H1 (cell line): Measurements from ENCODE around the gene DPP10. TPM values are rescaled to one million over a fixed set of nuclear protein-coding genes. Genes with fewer than 3 reads are reported as not detected.

Experiments
- CTCF ChIA-PET: fragments of 300-600 bp; sonication (Branson Sonifier 250); formaldehyde crosslinking; loops from one replicate; lab custom pipeline; 2021; ENCODE audit not compliant: partially characterized antibody; lab: Charles Lee
- POLR2A ChIA-PET: fragments of 300-600 bp; sonication (Branson Sonifier 250); formaldehyde crosslinking; loops from one replicate; lab custom pipeline; 2021; ENCODE audit warnings: inconsistent platforms; ENCODE audit not compliant: partially characterized antibody; lab: Charles Lee
- DNase-seq, 2 experiments: peaks; one replicate each; pipeline versions ENCODE4 v3.0.0 to v3.0.0-alpha.2; 2010 to 2022; ENCODE audit warnings: low spot score in 2 of 2, low read depth in 1 of 2, mixed read lengths in 1 of 2
- FAIRE-seq: peaks from 2 replicates; lab custom pipeline; 2011; peaks lifted over from hg19 to GRCh38; lab: Jason Lieb, UNC
- H2AFZ ChIP-seq: 2 replicates; pipeline ENCODE4 v1.8.1; 2012; ENCODE audit warnings: low read length, inconsistent platforms
- H2AK5ac ChIP-seq: 2 replicates; pipeline ENCODE4 v1.6.1; 2013; ENCODE audit warnings: low read depth, low read length
- H2BK120ac ChIP-seq: replicated peaks from 2 replicates; pipeline ENCODE3; 2013; ENCODE audit warnings: low read depth, low read length, inconsistent platforms
- H2BK12ac ChIP-seq: 2 replicates; pipeline ENCODE4 v1.6.1; 2013; ENCODE audit warnings: low read depth, low read length
- H2BK15ac ChIP-seq: 2 replicates; pipeline ENCODE4 v1.6.1; 2013; ENCODE audit warnings: low read length
- H2BK20ac ChIP-seq: 2 replicates; pipeline ENCODE4 v1.6.1; 2013; ENCODE audit warnings: low read length
- H2BK5ac ChIP-seq: 2 replicates; pipeline ENCODE4 v1.6.1; 2013; ENCODE audit warnings: low read depth, low read length
- H3K14ac ChIP-seq: 2 replicates; pipeline ENCODE4 v1.6.1; 2013; ENCODE audit warnings: inconsistent platforms; ENCODE audit not compliant: insufficient read length
- H3K18ac ChIP-seq: 2 replicates; pipeline ENCODE4 v1.6.1; 2013; ENCODE audit warnings: low read length; ENCODE audit errors: extremely low read depth
- H3K23ac ChIP-seq: 2 replicates; pipeline ENCODE4 v1.6.1; 2013; ENCODE audit warnings: inconsistent platforms; ENCODE audit not compliant: insufficient read length
- H3K23me2 ChIP-seq: 2 replicates; pipeline ENCODE4 v1.6.1; 2013; ENCODE audit warnings: low read depth, low read length
- H3K27ac ChIP-seq: 2 replicates; pipeline ENCODE4 v1.6.1; 2011; ENCODE audit warnings: low read depth, low read length, inconsistent platforms
- H3K27me3 ChIP-seq, 4 experiments: replicated peaks in 1 of 4; 1 replicate in 1 of 4; 2 replicates in 3 of 4; pipeline versions ENCODE4 v1.6.1 to v1.8.1; 2011 to 2013; ENCODE audit warnings: low read length in 3 of 4, mild to moderate bottlenecking in 3 of 4, inconsistent platforms in 2 of 4, mixed read lengths in 2 of 4, moderate library complexity in 1 of 4; ENCODE audit not compliant: control insufficient read depth in 3 of 4, insufficient read depth in 3 of 4; ENCODE audit errors: extremely low read depth in 1 of 4
- H3K36me3 ChIP-seq, 4 experiments: 2 replicates each; pipeline versions ENCODE4 v1.6.1 to v1.8.1; 2011 to 2013; ENCODE audit warnings: mild to moderate bottlenecking in 4 of 4, low read length in 3 of 4, moderate library complexity in 2 of 4, control low read depth in 1 of 4, inconsistent platforms in 1 of 4; ENCODE audit not compliant: insufficient read depth in 4 of 4, control insufficient read depth in 2 of 4
- H3K4ac ChIP-seq: replicated peaks from 2 replicates; pipeline ENCODE3; 2013; ENCODE audit warnings: low read length, low read depth, mixed read lengths, inconsistent platforms; ENCODE audit not compliant: insufficient read length
- H3K4me1 ChIP-seq, 4 experiments: replicated peaks in 1 of 4; 1 replicate in 1 of 4; 2 replicates in 3 of 4; pipeline versions ENCODE4 v1.6.1 to v1.8.1; 2011 to 2013; ENCODE audit warnings: low read length in 3 of 4, inconsistent platforms in 2 of 4, mixed read lengths in 1 of 4; ENCODE audit not compliant: insufficient read depth in 4 of 4, control insufficient read depth in 3 of 4
- H3K4me2 ChIP-seq, 2 experiments: 2 replicates each; pipeline versions ENCODE4 v1.6.1 to v1.8.1; 2011 to 2013; ENCODE audit warnings: low read depth in 2 of 2, low read length in 2 of 2, control low read depth in 1 of 2, inconsistent platforms in 1 of 2, mild to moderate bottlenecking in 1 of 2; ENCODE audit not compliant: insufficient read depth in 1 of 2
- H3K4me3 ChIP-seq, 4 experiments: fragments of 200-600, 300-600 bp in 1 of 4; sonication (generic), shearing (Covaris generic), sonication (Bioruptor Twin) in 1 of 4; 2 replicates each; pipeline versions ENCODE4 v1.5.1 to v1.8.1; 2011 to 2016; ENCODE audit warnings: low read length in 4 of 4, low read depth in 3 of 4, control low read depth in 2 of 4, inconsistent platforms in 2 of 4, mild to moderate bottlenecking in 2 of 4, mixed read lengths in 1 of 4, moderate library complexity in 1 of 4; ENCODE audit not compliant: insufficient read depth in 2 of 4; ENCODE audit errors: extremely low read depth in 1 of 4
- H3K56ac ChIP-seq: replicated peaks from 2 replicates; pipeline ENCODE3; 2013; ENCODE audit warnings: low read depth, mild to moderate bottlenecking, mixed read lengths, low read length, inconsistent platforms; ENCODE audit not compliant: insufficient read length
- H3K79me1 ChIP-seq: 2 replicates; pipeline ENCODE4 v1.6.1; 2013; ENCODE audit warnings: low read depth, low read length, control low read depth
- H3K79me2 ChIP-seq, 2 experiments: 2 replicates each; pipeline versions ENCODE4 v1.6.1 to v1.8.1; 2012 to 2013; ENCODE audit warnings: low read length in 2 of 2, mild to moderate bottlenecking in 2 of 2, inconsistent platforms in 1 of 2; ENCODE audit not compliant: insufficient read depth in 2 of 2, control insufficient read depth in 1 of 2
- H3K9ac ChIP-seq, 4 experiments: replicated peaks in 1 of 4; 1 replicate in 1 of 4; 2 replicates in 3 of 4; pipeline versions ENCODE4 v1.6.1 to v1.8.1; 2011 to 2013; ENCODE audit warnings: low read depth in 3 of 4, low read length in 3 of 4, control low read depth in 2 of 4, mild to moderate bottlenecking in 2 of 4, moderate library complexity in 2 of 4, inconsistent platforms in 1 of 4; ENCODE audit errors: extremely low read depth in 1 of 4
- H3K9me3 ChIP-seq, 2 experiments: 2 replicates each; pipeline versions ENCODE4 v1.6.1 to v1.8.1; 2012 to 2013; ENCODE audit warnings: mild to moderate bottlenecking in 2 of 2, moderate library complexity in 2 of 2, control low read depth in 1 of 2, inconsistent platforms in 1 of 2, low read depth in 1 of 2, low read length in 1 of 2, mixed read lengths in 1 of 2; ENCODE audit not compliant: insufficient read depth in 2 of 2
- H4K20me1 ChIP-seq, 2 experiments: replicated peaks in 1 of 2; 2 replicates each; pipeline versions ENCODE3 to v1.8.1; 2011 to 2013; ENCODE audit warnings: inconsistent platforms in 2 of 2, low read length in 2 of 2, mild to moderate bottlenecking in 1 of 2; ENCODE audit not compliant: insufficient read depth in 2 of 2, control insufficient read depth in 1 of 2
- H4K5ac ChIP-seq: 2 replicates; pipeline ENCODE4 v1.6.1; 2013; ENCODE audit warnings: low read length, low read depth, mixed read lengths, inconsistent platforms; ENCODE audit not compliant: insufficient read length
- H4K8ac ChIP-seq: 2 replicates; pipeline ENCODE4 v1.8.0; 2013; ENCODE audit warnings: mild to moderate bottlenecking, moderate library complexity, low read length, inconsistent platforms; ENCODE audit not compliant: insufficient read depth; ENCODE audit errors: extremely low read depth
- H4K91ac ChIP-seq: replicated peaks from 2 replicates; pipeline ENCODE3; 2013; ENCODE audit warnings: low read length, mixed read lengths, inconsistent platforms; ENCODE audit not compliant: insufficient read length
- BRCA1 ChIP-seq: IDR thresholded peaks from 2 replicates; pipeline ENCODE4 v1.6.1; 2012; ENCODE audit warnings: low read depth, low read length, improper control_type of control experiment
- MAFK ChIP-seq: IDR thresholded peaks from 2 replicates; pipeline ENCODE4 v1.6.1; 2012; ENCODE audit warnings: low read depth, mild to moderate bottlenecking, improper control_type of control experiment, low read length
- NRF1 ChIP-seq: IDR thresholded peaks from 2 replicates; pipeline ENCODE4 v1.6.1; 2011; ENCODE audit warnings: mild to moderate bottlenecking, low read depth, low read length, improper control_type of control experiment
- TAF1 ChIP-seq: IDR thresholded peaks from 2 replicates; pipeline ENCODE4 v1.6.1; 2011; ENCODE audit warnings: mild to moderate bottlenecking, low read depth, low read length
- TBP ChIP-seq: IDR thresholded peaks from 2 replicates; pipeline ENCODE4 v1.6.1; 2011; ENCODE audit warnings: low read depth, low read length, improper control_type of control experiment
- WGBS, 2 experiments: shearing (Covaris generic) in 1 of 2; methylation state at CpG; one replicate each; pipeline versions ENCODE4 v1.1.6 to v1.1.7; 2013 to 2015; ENCODE audit warnings: low lambda C conversion rate in 2 of 2, mixed read lengths in 2 of 2, inconsistent platforms in 1 of 2, low coverage in 1 of 2, missing lambda C conversion rate in 1 of 2; ENCODE audit not compliant: insufficient replicate concordance in 2 of 2, insufficient coverage in 1 of 2, insufficient read length in 1 of 2; ENCODE audit errors: extremely low coverage in 1 of 2, missing lambda C conversion rate in 1 of 2; 5-methylcytosine and 5-hydroxymethylcytosine counted together
- polyA plus RNA-seq, 7 experiments: library from polyadenylated mRNA; depleted of rRNA in 3 of 7; stranded (reverse) in 5 of 7; unstranded in 2 of 7; fragments of >200 nt in 5 of 7; fragments of 200-250 nt in 2 of 7; gene quantifications; 1 replicate in 5 of 7; 2 replicates in 1 of 7; 4 replicates in 1 of 7; pipeline versions ENCODE4 v1.2.1 to v1.2.3, GENCODE V29; 2011 to 2013; ENCODE audit warnings: missing spikeins in 2 of 7, mixed read lengths in 2 of 7
- total RNA-seq: library from RNA; stranded (reverse); fragmentation: NEBNext Ultra II Directional; extraction: Animal tissue kit (Norgen Biotek cat#: 25700); gene quantifications from 2 replicates; pipeline ENCODE4 v1.2.1, GENCODE V29; 2021

The DPP10 gene
- total and polyA plus RNA-seq, 2 of the 8 experiments (the other 6 are each of a cell fraction or from before 2014, with no cell fraction given) = 3.3 to 7.2 TPM

- H3K79me1 ChIP-seq = no peaks in the 10 kb centered on the region
- H4K5ac ChIP-seq = no peak overlapping the region
- TF ChIP-seq TBP = no peak
- TF ChIP-seq MAFK = no peak
- no peak for TF ChIP-seq BRCA1
- TF ChIP-seq TAF1 = no peak
- TF ChIP-seq NRF1 = no peak
- no peak for FAIRE-seq
- H2BK20ac ChIP-seq = no peak overlapping the region
- ChIA-PET CTCF (interaction anchor here (0.9 to 1.8 kb wide), 3 partner anchors 14 to 62 kb away, joined by 3 to 5 read pairs (median 4); no protein-coding TSS in a partner anchor), POLR2A (no interaction called here)
- H3K4me3 ChIP-seq = no peak overlapping the region
- no peak overlapping the region for H3K9ac ChIP-seq
- no peak for DNase-seq
- H3K27me3 ChIP-seq = no peaks in the 10 kb centered on the region
- no peak overlapping the region for H3K18ac ChIP-seq
- H3K56ac ChIP-seq = no peak overlapping the region
- WGBS, 2 experiments = 85% methylated on average over 3 of the region's 3 CpGs; no CpG with 5 or more reads in 1 of the 2 experiments
- no peaks in the 10 kb centered on the region for H3K79me2 ChIP-seq
- H3K23ac ChIP-seq = no peak overlapping the region
- no peaks in the 10 kb centered on the region for H4K20me1 ChIP-seq
- H2BK120ac ChIP-seq = no peak overlapping the region
- H4K8ac ChIP-seq = no peak overlapping the region
- no peak overlapping the region for H2AK5ac ChIP-seq
- H3K9me3 ChIP-seq = no peaks in the 10 kb centered on the region
- no peaks in the 10 kb centered on the region for H3K23me2 ChIP-seq
- H3K27ac ChIP-seq = no peak overlapping the region
- no peaks in the 10 kb centered on the region for H3K36me3 ChIP-seq
- no peak overlapping the region for H4K91ac ChIP-seq
- no peak overlapping the region for H2BK12ac ChIP-seq
- H2AFZ ChIP-seq = no peak overlapping the region
- no peak overlapping the region for H3K4ac ChIP-seq
- no peak overlapping the region for H3K4me2 ChIP-seq
- H3K14ac ChIP-seq = no peak overlapping the region
- H3K4me1 ChIP-seq = no peaks in the 10 kb centered on the region; a peak in 1 of 7 replicates
- no peak overlapping the region for H2BK15ac ChIP-seq
- no peak overlapping the region for H2BK5ac ChIP-seq
These were observed 46.5 kb downstream of the DPP10 start for GRCh38 chr2:114488841-114489530.
